NCI-H460 (cell line): ENCODE data around the gene CAMTA1. TPM values are rescaled to one million over a fixed set of nuclear protein-coding genes. Genes with fewer than 3 reads are reported as not detected.

Experiments
- small RNA-seq, 2 experiments: library from RNA; depleted of rRNA; stranded (forward); fragments of <200 nt; gene quantifications; one replicate each; pipeline ENCODE3, GENCODE V24; 2014
- total RNA-seq: library from RNA; depleted of rRNA; stranded (reverse); fragments of >200 nt; shearing (Covaris generic); gene quantifications from 2 replicates; pipeline ENCODE4 v1.2.3, GENCODE V29; 2014; rRNA removed

Gene CAMTA1
- total RNA-seq, 1 experiment from 2014 or later: 39.9 TPM

Small RNA genes within 50 kb of the gene (small RNA-seq; reads per million reads assigned to genes)
- gene AL359881.1: 0 reads per million in 2 experiments
- 0 to 0.06 reads per million in 2 experiments for gene AL590128.1
- gene RNU1-8P: 0.04 to 1.1 reads per million in 2 experiments

Other genes with a start within 250 kb of the CAMTA1 start
- gene NOL9, start 230.9 kb upstream of the CAMTA1 start, total RNA-seq: 20.2 and 24.5 TPM in 2 replicates
- gene TAS1R1, start 230.1 kb upstream of the CAMTA1 start, total RNA-seq: not detected in 2 replicates
- gene ZBTB48, start 205.5 kb upstream of the CAMTA1 start, total RNA-seq: 8.2 and 13.2 TPM in 2 replicates
- 14.3 and 14.5 TPM in 2 replicates for gene KLHL21, start 182.6 kb upstream of the CAMTA1 start, total RNA-seq
- gene PHF13, start 171.7 kb upstream of the CAMTA1 start, total RNA-seq: 4.4 and 4.9 TPM in 2 replicates
- gene THAP3, start 160.6 kb upstream of the CAMTA1 start, total RNA-seq: 24.4 and 28.8 TPM in 2 replicates
- gene DNAJC11, start 83.6 kb upstream of the CAMTA1 start, total RNA-seq: 41.1 and 41.5 TPM in 2 replicates